ENCODE data around the gene MCRIP2. TPM values are rescaled to one million over a fixed set of nuclear protein-coding genes. Genes with fewer than 3 reads are reported as not detected.

MCRIP2 gene
- total and polyA plus RNA-seq, 9 of the 15 experiments (the other 6 are each of a cell fraction or from before 2014, with no cell fraction given): 0.80 to 120 (median 35.2) TPM

DNA sequence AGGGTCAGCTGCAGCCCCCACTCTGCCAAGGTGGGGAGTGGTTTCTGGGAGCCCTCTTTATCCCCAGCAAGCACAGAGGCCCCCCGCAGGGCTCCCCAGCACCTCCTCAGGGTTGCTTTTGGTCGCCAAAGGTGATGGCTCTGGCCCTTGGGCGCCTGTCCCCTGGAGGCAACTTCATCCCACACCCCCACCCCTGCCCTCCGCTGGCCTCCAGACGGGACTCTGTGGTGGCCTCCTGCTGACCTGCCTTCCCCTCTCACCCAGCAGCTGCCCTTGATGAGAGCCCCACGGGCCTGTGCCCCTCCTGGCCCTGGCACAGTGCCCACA, 18.5 kb downstream of the MCRIP2 start:
- Histone ChIP-seq H3K79me2 (ENCODE audit: control insufficient read depth, insufficient read depth, low read length) (no peaks in the 10 kb centered on the region; the same call in 2 of the 3 replicates), H3K4me3 (peak overlapping the region; percentile 18; the same call in 1 of the 2 replicates), H3K27ac (ENCODE audit: extremely low read depth, low read depth, low read length) (no peak overlapping the region), H3K27me3 (ENCODE audit: control insufficient read depth in 2 of 2, insufficient read depth in 2 of 2, low read length in 2 of 2) (no peaks in the 10 kb centered on the region), H3K9me1 (ENCODE audit: control insufficient read depth, insufficient read depth, low read length) (no peaks in the 10 kb centered on the region), H3K9ac (ENCODE audit: insufficient read depth in 1 of 2, low read depth in 2 of 2, low read length in 2 of 2) (peak overlapping the region in 1 of 2 experiments; percentile 53; a peak in 3 of 4 replicates), H3K4me2 (ENCODE audit: insufficient read depth, low read length) (peak overlapping the region; percentile 66), H3K9me3 (replicated peaks; ENCODE audit: control insufficient read depth, insufficient read depth, low read depth, low read length) (no peaks in the 10 kb centered on the region), H4K20me1 (replicated peaks; ENCODE audit: control insufficient read depth, insufficient read depth, low read length) (no peaks in the 10 kb centered on the region), H3K4me1 (replicated peaks in 1 of 2; ENCODE audit: control insufficient read depth in 2 of 2, insufficient read depth in 2 of 2, low read length in 2 of 2) (peaks cover 2 to 92% of the 10 kb centered on the region in 2 experiments; a peak in 4 of 5 replicates), H3K36me3 (ENCODE audit: control insufficient read depth, insufficient read depth, low read length) (no peaks in the 10 kb centered on the region), H2AFZ (ENCODE audit: low read depth, low read length) (peak overlapping the region; percentile 89; the same call in 1 of the 2 replicates)
- no peak for TF ChIP-seq ZNF217 (CRISPR knock-in tag; IDR thresholded peaks at IDR 0.05)
- no peak for TF ChIP-seq FOXK2 (conservative IDR thresholded peaks at IDR 0.05 in 1 of 2, IDR thresholded peaks at IDR 0.05 in 1 of 2; ENCODE audit: low read depth in 2 of 2)
- TF ChIP-seq, protein P1, sequence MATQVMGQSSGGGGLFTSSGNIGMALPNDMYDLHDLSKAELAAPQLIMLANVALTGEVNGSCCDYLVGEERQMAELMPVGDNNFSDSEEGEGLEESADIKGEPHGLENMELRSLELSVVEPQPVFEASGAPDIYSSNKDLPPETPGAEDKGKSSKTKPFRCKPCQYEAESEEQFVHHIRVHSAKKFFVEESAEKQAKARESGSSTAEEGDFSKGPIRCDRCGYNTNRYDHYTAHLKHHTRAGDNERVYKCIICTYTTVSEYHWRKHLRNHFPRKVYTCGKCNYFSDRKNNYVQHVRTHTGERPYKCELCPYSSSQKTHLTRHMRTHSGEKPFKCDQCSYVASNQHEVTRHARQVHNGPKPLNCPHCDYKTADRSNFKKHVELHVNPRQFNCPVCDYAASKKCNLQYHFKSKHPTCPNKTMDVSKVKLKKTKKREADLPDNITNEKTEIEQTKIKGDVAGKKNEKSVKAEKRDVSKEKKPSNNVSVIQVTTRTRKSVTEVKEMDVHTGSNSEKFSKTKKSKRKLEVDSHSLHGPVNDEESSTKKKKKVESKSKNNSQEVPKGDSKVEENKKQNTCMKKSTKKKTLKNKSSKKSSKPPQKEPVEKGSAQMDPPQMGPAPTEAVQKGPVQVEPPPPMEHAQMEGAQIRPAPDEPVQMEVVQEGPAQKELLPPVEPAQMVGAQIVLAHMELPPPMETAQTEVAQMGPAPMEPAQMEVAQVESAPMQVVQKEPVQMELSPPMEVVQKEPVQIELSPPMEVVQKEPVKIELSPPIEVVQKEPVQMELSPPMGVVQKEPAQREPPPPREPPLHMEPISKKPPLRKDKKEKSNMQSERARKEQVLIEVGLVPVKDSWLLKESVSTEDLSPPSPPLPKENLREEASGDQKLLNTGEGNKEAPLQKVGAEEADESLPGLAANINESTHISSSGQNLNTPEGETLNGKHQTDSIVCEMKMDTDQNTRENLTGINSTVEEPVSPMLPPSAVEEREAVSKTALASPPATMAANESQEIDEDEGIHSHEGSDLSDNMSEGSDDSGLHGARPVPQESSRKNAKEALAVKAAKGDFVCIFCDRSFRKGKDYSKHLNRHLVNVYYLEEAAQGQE (IDR thresholded peaks at IDR 0.05; ENCODE audit: borderline replicate concordance): no peak
- TF ChIP-seq, protein P1 (CRISPR knock-in tag; IDR thresholded peaks at IDR 0.05; ENCODE audit: low read depth): no peak
- TF ChIP-seq, protein P2, sequence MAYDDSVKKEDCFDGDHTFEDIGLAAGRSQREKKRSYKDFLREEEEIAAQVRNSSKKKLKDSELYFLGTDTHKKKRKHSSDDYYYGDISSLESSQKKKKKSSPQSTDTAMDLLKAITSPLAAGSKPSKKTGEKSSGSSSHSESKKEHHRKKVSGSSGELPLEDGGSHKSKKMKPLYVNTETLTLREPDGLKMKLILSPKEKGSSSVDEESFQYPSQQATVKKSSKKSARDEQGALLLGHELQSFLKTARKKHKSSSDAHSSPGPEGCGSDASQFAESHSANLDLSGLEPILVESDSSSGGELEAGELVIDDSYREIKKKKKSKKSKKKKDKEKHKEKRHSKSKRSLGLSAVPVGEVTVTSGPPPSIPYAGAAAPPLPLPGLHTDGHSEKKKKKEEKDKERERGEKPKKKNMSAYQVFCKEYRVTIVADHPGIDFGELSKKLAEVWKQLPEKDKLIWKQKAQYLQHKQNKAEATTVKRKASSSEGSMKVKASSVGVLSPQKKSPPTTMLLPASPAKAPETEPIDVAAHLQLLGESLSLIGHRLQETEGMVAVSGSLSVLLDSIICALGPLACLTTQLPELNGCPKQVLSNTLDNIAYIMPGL (CRISPR knock-in tag; IDR thresholded peaks at IDR 0.05): 0 out of 2 replicates have a peak, but pooled peaks have one; percentile 40
- TF ChIP-seq MED1 (CRISPR knock-in tag; IDR thresholded peaks at IDR 0.05; ENCODE audit: borderline replicate concordance): no peak
- peak; percentile 46 for TF ChIP-seq FIP1L1 (IDR thresholded peaks at IDR 0.05; ENCODE audit: low read depth, low read length, poor library complexity, severe bottlenecking)
- TF ChIP-seq ZNF23 (CRISPR knock-in tag; IDR thresholded peaks at IDR 0.05): no peak
- no peak for TF ChIP-seq ZNF778 (CRISPR knock-in tag; IDR thresholded peaks at IDR 0.05)
- no peak for TF ChIP-seq NONO (IDR thresholded peaks at IDR 0.05; ENCODE audit: low read depth in 2 of 2, low read length in 1 of 2)
- TF ChIP-seq RBM34 (IDR thresholded peaks at IDR 0.05; ENCODE audit: borderline replicate concordance, insufficient read depth, low read length): no peak
- TF ChIP-seq PCBP1 (IDR thresholded peaks at IDR 0.05; ENCODE audit: low read depth, low read length, poor library complexity, severe bottlenecking): peak; percentile 15
- ChIA-PET POLR2A (interaction anchor here (0.6 to 1.4 kb wide), 4 partner anchors 9 to 81 kb away, joined by 3 to 6 read pairs (median 4); no protein-coding TSS in a partner anchor), CTCF (ENCODE audit: low intra/inter-chr PET ratio) (interaction anchor here (1.9 kb wide), 1 partner anchor 81 kb away, joined by 8 read pairs; no protein-coding TSS in a partner anchor)
- no peak for DNase-seq (ENCODE audit: extremely low read depth in 1 of 4, low spot score in 3 of 4)
- in situ Hi-C loops (cut with MboI) (no loop called here), intact Hi-C loops (cut with micrococcal nuclease) (loop anchor here (2.0 to 10.0 kb wide), 2 partner anchors 71 to 265 kb away; partner anchors contain the start of gene NME4)
- BruUV-seq (replicated peaks): no TSS peak
- FAIRE-seq: no peak
- WGBS (ENCODE audit: insufficient coverage, low coverage, missing lambda C conversion rate): 38% methylated on average over 6 of the region's 6 CpGs
- ATAC-seq: no peak
